LNCaP clone FGC (cell line): Measurements from ENCODE around the gene CUBN.

Experiments used
- DNase-seq: peaks from one replicate; pipeline ENCODE4 v3.0.0-alpha.2; 2011; ENCODE audit warnings: low read depth
- H3K4me3 ChIP-seq: 2 replicates; pipeline ENCODE4 v1.5.1; 2011; ENCODE audit warnings: mild to moderate bottlenecking, low read depth, low read length, control low read depth
- TF ChIP-seq, protein P1 (sequence below): IDR thresholded peaks from 2 replicates; pipeline ENCODE4 v1.5.1; 2012; ENCODE audit warnings: mild to moderate bottlenecking; ENCODE audit not compliant: control insufficient read depth, insufficient read depth; ENCODE audit errors: extremely low read depth

CUBN gene

DNA sequence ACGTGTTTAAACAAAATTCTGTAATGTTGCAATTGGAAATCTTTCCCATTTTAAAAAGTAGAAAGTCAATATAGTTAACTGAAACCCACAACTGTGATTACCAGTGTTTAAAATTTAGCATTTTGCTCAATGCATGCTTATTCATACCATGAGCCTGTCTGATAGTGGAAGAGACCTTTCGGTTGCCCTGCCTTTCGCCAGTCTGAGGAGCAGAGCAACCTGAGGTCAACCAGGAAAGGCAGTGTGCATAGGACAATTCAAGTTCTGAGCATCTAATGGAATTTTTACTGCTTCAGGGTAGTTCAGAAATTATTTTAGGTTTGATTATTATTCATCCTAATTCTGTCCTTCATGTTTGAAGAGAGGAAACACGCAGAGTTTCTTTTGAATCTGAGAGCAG lies 100.8 kb downstream of the CUBN start:
- H3K4me3 ChIP-seq: no peak overlapping the region
- no peak for DNase-seq
- TF ChIP-seq, protein P1, sequence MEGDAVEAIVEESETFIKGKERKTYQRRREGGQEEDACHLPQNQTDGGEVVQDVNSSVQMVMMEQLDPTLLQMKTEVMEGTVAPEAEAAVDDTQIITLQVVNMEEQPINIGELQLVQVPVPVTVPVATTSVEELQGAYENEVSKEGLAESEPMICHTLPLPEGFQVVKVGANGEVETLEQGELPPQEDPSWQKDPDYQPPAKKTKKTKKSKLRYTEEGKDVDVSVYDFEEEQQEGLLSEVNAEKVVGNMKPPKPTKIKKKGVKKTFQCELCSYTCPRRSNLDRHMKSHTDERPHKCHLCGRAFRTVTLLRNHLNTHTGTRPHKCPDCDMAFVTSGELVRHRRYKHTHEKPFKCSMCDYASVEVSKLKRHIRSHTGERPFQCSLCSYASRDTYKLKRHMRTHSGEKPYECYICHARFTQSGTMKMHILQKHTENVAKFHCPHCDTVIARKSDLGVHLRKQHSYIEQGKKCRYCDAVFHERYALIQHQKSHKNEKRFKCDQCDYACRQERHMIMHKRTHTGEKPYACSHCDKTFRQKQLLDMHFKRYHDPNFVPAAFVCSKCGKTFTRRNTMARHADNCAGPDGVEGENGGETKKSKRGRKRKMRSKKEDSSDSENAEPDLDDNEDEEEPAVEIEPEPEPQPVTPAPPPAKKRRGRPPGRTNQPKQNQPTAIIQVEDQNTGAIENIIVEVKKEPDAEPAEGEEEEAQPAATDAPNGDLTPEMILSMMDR: no peak

DNA sequence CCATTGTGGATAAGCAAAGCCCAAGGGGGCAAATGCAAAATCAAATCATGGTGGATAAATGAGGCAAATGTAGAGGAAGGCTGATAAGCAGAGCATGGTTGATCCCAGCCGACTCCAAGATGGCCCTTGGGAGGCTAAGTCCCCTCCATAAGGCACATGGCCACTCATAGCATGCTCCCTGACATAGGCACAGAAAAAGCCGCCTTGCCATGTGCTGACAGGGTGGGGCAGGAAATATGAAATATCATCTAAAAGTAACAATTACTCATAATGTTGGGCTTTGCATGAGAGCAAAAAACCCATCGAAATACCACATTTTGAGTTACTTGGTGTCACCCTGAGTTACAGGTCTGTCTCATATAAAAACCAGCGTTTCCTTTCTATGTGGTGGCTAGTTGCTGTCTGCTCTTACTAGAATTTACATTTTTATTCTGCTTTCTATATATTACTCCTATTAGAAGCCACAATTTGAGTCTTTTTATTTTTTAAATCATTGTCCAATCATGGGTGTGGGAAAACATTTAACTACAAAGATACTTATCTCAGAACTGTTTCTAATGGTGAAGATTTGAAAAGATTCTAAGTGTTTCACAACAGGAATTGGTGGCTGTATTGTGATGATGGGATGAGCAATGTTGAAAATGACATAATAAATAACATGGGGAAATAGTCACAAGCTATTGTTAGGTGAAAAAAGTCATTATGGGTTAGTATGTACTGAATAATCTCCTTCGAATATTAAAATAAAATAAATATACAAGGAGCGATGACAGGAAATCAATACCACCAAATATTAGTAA lies 102.7 kb downstream of the CUBN start:
- TF ChIP-seq, protein P1: no peak
- H3K4me3 ChIP-seq: no peak overlapping the region
- no peak for DNase-seq

DNA sequence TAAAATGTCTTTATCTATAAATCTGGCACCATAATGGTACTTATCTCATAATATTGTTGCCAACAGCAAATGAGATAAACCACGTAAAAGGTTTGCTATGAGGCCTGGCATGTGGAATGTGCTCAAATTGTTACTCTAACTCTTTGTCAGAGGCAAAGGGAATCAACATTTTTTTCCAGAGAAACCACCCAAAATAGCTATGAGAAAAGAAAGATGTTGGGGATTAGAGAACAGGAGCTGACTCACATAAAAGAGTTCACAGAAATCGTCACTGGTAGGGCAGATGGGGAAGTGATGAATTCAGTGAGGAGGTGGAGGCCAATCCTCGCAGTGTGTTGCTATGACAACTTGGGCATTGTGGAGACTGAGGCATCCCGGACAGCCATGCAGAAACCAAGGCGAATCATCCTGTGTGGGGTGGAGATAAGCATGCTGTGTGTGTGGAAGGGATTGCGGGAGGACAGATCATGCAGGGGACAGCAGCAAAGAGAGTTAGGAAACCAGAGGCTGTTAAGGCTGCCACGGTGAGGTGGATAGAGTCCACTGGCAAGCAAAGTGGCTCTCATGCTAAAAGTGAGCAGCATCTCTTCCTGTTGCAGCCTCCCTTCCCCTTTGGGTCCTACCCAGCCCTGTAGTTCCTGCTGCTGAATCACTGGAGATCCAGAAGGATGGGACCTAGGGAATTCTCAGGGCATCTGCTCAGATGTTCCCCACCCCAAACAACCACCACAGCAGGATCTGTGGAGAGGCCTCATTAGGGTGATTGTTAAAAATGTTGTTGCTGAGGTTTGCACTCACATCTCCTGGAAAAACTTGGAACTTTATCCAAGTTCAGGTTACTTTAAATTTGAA lies 103.9 kb downstream of the CUBN start:
- no peak overlapping the region for H3K4me3 ChIP-seq
- TF ChIP-seq, protein P1: no peak
- DNase-seq: no peak

DNA sequence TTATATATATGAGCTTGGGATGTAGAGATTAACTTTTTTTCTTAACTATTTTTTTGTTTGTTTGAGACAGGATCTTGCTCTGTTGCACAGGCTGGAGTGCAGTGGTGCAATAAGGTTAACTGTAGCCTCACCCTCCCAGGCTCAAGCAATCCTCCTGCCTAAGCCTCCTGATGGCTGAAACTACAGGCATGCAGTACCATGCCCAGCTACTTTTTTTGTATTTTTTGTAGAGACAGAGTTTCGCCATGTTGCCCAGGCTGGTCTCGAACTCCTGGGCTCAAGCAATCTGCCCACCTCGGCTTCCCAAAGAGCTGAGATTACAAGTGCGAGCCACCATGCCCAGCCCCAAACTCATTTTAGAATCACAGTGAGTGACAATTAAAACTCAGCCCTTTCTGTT lies 105.2 kb downstream of the CUBN start:
- DNase-seq: no peak
- TF ChIP-seq, protein P1: no peak
- H3K4me3 ChIP-seq: no peak overlapping the region

DNA sequence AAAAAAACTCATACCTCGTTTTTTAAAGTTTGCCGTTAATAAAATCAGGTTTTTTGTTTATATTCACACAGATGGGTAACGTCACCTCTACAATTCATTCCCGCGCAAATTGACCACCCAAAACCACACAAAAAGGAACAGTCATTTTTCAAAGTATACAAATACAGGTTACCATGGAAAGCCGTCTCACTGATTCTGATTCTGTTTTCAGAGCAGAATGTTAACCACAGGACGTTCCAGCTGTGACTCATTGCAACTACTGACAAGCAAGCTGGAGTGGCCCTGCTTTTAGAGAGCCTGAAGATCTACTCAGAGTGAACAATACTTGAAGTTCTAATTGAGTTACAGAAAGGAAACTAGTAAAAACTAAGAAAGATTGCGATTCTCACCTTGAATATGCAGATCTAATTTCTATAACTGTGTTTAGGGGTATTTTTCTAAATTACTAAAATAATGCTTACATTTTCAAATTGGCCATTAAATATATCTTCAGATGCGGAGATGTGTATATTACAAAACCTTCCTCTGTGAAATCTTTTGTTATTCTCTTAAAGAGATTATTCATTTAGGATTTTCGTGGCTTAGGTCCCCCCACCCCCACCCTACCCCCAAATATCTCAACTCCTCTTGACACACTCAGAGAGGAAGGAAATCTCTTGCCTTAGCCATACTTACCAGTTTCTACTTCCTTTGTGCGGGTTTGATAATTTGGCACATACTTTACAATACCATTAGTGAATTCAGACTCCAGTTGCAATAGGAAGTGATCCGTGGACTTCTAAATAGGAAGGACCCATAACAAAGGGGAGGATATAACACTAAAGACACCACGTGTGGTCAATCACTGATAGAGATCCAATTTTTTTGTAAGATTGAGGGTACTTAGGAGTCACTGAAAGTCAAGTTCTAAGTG lies 106.0 kb downstream of the CUBN start:
- H3K4me3 ChIP-seq: no peak overlapping the region
- TF ChIP-seq, protein P1: no peak
- DNase-seq: no peak

DNA sequence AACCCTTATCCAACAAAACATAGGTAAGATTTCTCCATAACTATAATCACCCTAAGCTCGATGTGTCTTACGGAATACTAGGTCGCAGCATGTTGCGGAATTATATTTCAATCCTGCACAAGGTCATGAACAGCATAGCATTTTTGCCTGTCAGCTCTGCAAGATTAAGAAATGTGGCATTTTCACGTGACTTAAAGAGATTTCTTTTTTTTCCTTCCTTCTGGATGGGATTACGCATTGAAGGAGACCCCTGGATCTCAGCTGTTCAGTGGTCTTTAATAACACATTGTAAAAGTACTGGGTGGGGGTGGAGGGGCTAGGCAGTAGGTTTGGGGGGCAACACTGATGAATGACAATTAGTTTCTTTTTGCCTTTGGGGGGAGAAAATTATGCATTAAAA lies 106.7 kb downstream of the CUBN start:
- TF ChIP-seq, protein P1: no peak
- H3K4me3 ChIP-seq: no peak overlapping the region
- DNase-seq: no peak
